WERI-Rb-1 (cell line): ENCODE data around the gene NSL1.

Experiments used
- DNase-seq: peaks from one replicate; pipeline ENCODE4 v3.0.0-alpha.2; 2020
- H3K27ac ChIP-seq: fragments of 250-450 bp; sonication (Bioruptor Pico); 2 replicates; pipeline ENCODE4 v1.5.1; 2020; ENCODE audit warnings: mild to moderate bottlenecking, moderate library complexity
- H3K27me3 ChIP-seq: fragments of 250-450 bp; sonication (Bioruptor Pico); 2 replicates; pipeline ENCODE4 v1.5.1; 2021; ENCODE audit warnings: mild to moderate bottlenecking, low read depth, moderate library complexity; ENCODE audit not compliant: insufficient read depth, severe bottlenecking
- H3K36me3 ChIP-seq: fragments of 250-450 bp; sonication (Bioruptor Pico); 2 replicates; pipeline ENCODE4 v1.5.1; 2020; ENCODE audit warnings: mild to moderate bottlenecking, moderate library complexity
- H3K4me3 ChIP-seq: 2 replicates; pipeline ENCODE4 v1.5.1; 2011; ENCODE audit warnings: low read depth, mild to moderate bottlenecking, control low read depth, low read length
- H3K9me3 ChIP-seq: fragments of 250-450 bp; sonication (Bioruptor Pico); 2 replicates; pipeline ENCODE4 v1.5.1; 2021; ENCODE audit warnings: mild to moderate bottlenecking, moderate library complexity; ENCODE audit not compliant: severe bottlenecking
- CTCF ChIP-seq: IDR thresholded peaks from 2 replicates; pipeline ENCODE4 v1.5.1; 2011; ENCODE audit warnings: low read depth, mild to moderate bottlenecking, control low read depth, inconsistent platforms, low read length

NSL1 gene

DNA sequence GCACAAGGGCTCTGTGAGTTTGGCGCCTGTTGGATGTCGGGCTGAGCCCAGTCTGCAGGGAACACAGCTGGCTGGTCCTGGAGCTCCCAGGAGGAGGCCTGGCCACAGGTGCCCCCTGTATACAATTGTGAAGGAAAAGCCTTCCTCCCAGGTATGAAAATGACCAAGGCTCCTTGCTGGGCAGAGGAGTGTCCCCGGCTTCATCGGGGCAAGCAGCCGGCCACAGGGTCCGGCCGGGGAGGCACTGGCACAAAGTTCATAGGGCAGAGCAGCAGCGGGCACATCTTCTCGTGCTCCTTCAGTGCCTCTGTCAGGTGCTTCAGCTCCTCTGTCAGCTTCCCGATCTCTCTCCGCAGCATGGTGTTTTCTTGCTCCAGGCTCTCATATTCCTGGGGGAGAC lies 105.0 kb downstream of the NSL1 start:
- Histone ChIP-seq H3K36me3 (no peaks in the 10 kb centered on the region), H3K4me3 (no peak overlapping the region), H3K9me3 (no peaks in the 10 kb centered on the region), H3K27ac (no peak overlapping the region), H3K27me3 (no peaks in the 10 kb centered on the region)
- no peak for DNase-seq
- TF ChIP-seq CTCF = no peak

GRCh38 chr1:212686069-212686468 lies 105.5 kb downstream of the NSL1 start:
- DNase-seq = no peak
- H3K27ac ChIP-seq = no peak overlapping the region

DNA sequence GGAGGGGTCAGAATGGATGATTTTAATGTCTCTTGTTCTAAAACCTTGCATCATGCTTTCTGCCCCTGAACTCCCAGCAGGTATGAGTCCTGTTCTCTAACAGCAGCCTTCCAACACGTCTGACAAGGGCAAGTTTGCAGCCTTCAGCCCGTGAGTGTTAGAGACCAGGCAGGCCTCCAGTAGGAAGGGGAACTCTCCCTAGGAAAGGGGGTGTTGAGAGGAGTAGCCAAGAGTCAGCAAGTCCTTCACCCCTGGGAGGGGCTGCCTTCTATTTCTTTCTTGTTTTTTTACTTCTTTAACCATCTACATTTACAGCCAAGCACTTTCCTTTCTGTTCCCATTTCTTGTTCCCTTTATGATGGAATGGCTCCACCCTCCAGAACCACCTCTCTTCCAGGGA lies 106.1 kb downstream of the NSL1 start:
- no peak for TF ChIP-seq CTCF
- DNase-seq = no peak
- H3K27me3 ChIP-seq = no peaks in the 10 kb centered on the region
- no peak overlapping the region for H3K27ac ChIP-seq
- H3K36me3 ChIP-seq = no peaks in the 10 kb centered on the region
- H3K9me3 ChIP-seq = no peaks in the 10 kb centered on the region
- H3K4me3 ChIP-seq = no peak overlapping the region

More at GRCh38 chr1:212686069-212686468, 105.5 kb downstream of the NSL1 start:
- Histone ChIP-seq H3K4me3 (no peak overlapping the region), H3K36me3 (no peaks in the 10 kb centered on the region), H3K9me3 (no peaks in the 10 kb centered on the region), H3K27me3 (no peaks in the 10 kb centered on the region)
- TF ChIP-seq CTCF = no peak

GRCh38 chr1:212684521-212685090 lies 107.0 kb downstream of the NSL1 start:
- Histone ChIP-seq H3K36me3 (no peaks in the 10 kb centered on the region), H3K9me3 (no peaks in the 10 kb centered on the region), H3K27me3 (no peaks in the 10 kb centered on the region), H3K4me3 (no peak overlapping the region), H3K27ac (no peak overlapping the region)
- no peak for TF ChIP-seq CTCF
- no peak for DNase-seq

- Histone ChIP-seq H3K27ac (no peak overlapping the region), H3K9me3 (no peaks in the 10 kb centered on the region), H3K27me3 (no peaks in the 10 kb centered on the region), H3K4me3 (no peak overlapping the region), H3K36me3 (no peaks in the 10 kb centered on the region)
- TF ChIP-seq CTCF = no peak
- no peak for DNase-seq
Measured at GRCh38 chr1:212684076-212684475, 107.5 kb downstream of the NSL1 start.

DNA sequence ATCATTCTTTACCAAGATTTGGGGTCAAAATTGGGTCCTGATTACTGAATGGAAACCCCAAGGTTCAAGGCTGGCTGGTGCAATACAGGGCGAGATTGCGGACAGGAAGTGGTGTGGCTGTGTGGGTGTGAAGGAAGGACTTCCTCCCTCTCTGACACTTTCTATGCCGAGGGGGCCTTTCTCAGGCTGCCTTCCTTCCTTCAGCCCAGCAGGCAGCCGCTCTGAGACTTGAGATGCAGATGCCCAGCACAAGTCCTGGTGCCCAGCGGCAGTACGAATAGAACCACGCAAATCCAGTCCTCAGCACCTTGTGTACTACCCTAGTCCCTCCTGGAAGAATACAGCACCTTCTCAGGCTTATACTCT lies 108.2 kb downstream of the NSL1 start:
- DNase-seq = no peak
- TF ChIP-seq CTCF = no peak
- Histone ChIP-seq H3K36me3 (no peaks in the 10 kb centered on the region), H3K9me3 (no peaks in the 10 kb centered on the region), H3K27ac (no peak overlapping the region), H3K4me3 (no peak overlapping the region), H3K27me3 (no peaks in the 10 kb centered on the region)
